Ishikawa (cell line): ENCODE data around the gene DLD.

ENCODE experiments used
- CEBPB ChIP-seq: IDR thresholded peaks from 2 replicates; pipeline ENCODE4 v1.6.1; 2012
- CREB1 ChIP-seq: IDR thresholded peaks from 2 replicates; pipeline ENCODE4 v1.6.1; 2012; ENCODE audit warnings: low read depth
- EGR1 ChIP-seq: IDR thresholded peaks from 2 replicates; pipeline ENCODE4 v1.6.1; 2012
- EP300 ChIP-seq: IDR thresholded peaks from 2 replicates; pipeline ENCODE4 v1.6.1; 2012; ENCODE audit warnings: borderline replicate concordance
- FOXM1 ChIP-seq: IDR thresholded peaks from 2 replicates; pipeline ENCODE4 v1.6.1; 2012; ENCODE audit warnings: low read depth, borderline replicate concordance
- MAX ChIP-seq: IDR thresholded peaks from 2 replicates; pipeline ENCODE4 v1.6.1; 2012
- NFIC ChIP-seq: IDR thresholded peaks from 2 replicates; pipeline ENCODE4 v1.6.1; 2012
- RAD21 ChIP-seq: IDR thresholded peaks from 2 replicates; pipeline ENCODE4 v1.6.1; 2012; ENCODE audit warnings: low read depth
- REST ChIP-seq: IDR thresholded peaks from 2 replicates; pipeline ENCODE4 v1.6.1; 2012; ENCODE audit warnings: low read depth, mild to moderate bottlenecking
- TAF1 ChIP-seq: IDR thresholded peaks from 2 replicates; pipeline ENCODE4 v1.6.1; 2012; ENCODE audit warnings: low read depth, mild to moderate bottlenecking
- TCF12 ChIP-seq: IDR thresholded peaks from 2 replicates; pipeline ENCODE4 v1.6.1; 2012; ENCODE audit warnings: low read depth
- TEAD4 ChIP-seq: IDR thresholded peaks from 2 replicates; pipeline ENCODE4 v1.6.1; 2012
- USF1 ChIP-seq: IDR thresholded peaks from 2 replicates; pipeline ENCODE4 v1.6.1; 2012
- YY1 ChIP-seq: IDR thresholded peaks from 2 replicates; pipeline ENCODE4 v1.6.1; 2012; ENCODE audit warnings: low read depth
- ZBTB7A ChIP-seq: IDR thresholded peaks from 2 replicates; pipeline ENCODE4 v1.6.1; 2012; ENCODE audit warnings: low read depth

DLD gene

DNA sequence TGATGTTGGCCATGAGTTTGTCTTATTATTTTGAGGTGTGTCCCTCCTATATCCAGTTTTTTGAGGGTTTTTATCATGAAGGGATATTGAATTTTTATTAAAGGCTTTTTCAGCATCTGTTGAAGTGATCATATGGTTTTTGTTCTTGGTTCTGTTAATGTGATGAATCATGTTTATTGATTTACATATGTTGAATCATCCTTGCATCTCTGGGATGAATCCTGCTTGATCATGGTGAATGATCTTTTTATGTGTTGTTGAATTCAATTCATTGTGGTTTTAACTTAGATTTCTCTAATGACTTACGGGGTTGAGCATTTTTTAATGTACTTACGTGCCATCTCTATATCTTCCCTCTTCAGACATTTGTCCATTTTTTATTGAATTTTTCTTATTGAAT lies 22.9 kb downstream of the DLD start:
- TF ChIP-seq ZBTB7A = no peak
- TF ChIP-seq TAF1 = no peak
- TF ChIP-seq MAX = no peak
- no peak for TF ChIP-seq FOXM1
- TF ChIP-seq TCF12 = no peak
- no peak for TF ChIP-seq NFIC
- TF ChIP-seq USF1 = no peak
- no peak for TF ChIP-seq CEBPB
- TF ChIP-seq CREB1 = no peak
- no peak for TF ChIP-seq TEAD4
- TF ChIP-seq EGR1 = no peak
- TF ChIP-seq EP300 = no peak
- no peak for TF ChIP-seq REST
- TF ChIP-seq RAD21 = no peak
- no peak for TF ChIP-seq YY1

DNA sequence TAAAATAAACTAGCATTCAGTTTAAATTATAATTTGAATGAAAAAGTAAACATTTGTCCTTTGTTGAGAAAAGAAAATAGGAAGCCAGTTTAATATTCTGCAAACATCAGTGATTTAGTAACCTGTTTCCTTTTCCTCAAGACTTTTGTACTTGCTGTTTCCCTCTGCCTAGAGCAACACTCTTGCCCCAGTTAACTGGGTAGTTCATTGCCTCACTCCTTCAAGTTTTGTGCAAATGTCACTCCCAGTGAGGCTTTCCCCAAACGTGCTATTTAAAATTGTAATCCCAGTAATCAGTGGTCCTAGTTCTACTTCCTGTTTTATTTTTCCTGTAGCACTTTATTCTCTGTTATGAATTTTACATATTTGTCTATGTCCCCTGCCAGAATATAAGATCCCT lies 23.8 kb downstream of the DLD start:
- TF ChIP-seq USF1 (no peak), TEAD4 (no peak), CEBPB (no peak), REST (no peak), TAF1 (no peak), FOXM1 (no peak)

- no peak for TF ChIP-seq NFIC
Observed at GRCh38 chr7:107915541-107915940, 24.6 kb downstream of the DLD start.

DNA sequence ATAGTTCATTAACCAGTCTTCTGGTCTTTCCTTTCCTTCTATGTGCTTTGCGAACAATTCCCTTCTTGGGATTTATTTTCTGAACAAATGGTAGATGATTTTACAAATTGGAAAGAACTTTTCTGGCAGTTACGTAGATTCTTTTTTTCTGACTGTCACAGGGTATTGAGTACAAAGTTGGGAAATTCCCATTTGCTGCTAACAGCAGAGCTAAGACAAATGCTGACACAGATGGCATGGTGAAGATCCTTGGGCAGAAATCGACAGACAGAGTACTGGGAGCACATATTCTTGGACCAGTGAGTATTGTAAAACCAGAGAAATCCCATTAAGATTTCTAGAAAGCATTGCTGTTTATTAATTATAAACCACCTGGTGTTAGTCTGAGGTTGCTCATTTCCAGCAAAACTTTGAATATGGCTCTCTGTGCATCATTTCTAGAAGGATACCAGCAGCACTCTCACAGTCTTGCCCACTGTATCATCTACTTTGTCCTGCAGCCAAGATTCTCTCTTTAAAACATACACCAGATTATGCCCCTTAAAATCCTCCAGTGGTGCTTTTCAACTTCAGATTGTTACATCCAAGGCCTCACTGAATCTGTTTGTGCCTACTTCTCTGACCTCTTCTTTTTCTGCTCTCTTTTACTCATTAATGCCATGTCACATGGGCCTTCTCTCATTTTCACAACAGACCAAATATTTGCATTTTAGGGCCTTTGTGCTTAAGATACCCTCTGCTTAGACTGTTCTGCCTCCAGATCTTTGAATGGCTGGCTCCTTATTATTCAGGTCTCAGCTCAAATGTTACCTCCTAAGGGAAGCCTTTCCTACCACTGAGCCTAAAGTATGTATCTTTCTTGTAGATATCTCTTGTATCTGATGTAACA lies 27.0 kb downstream of the DLD start:
- TF ChIP-seq CREB1 = no peak
- TF ChIP-seq TAF1 = no peak
- TF ChIP-seq MAX = no peak
- no peak for TF ChIP-seq FOXM1
- TF ChIP-seq ZBTB7A = no peak
- TF ChIP-seq REST = no peak
- TF ChIP-seq USF1 = no peak
- TF ChIP-seq EP300 = no peak
- no peak for TF ChIP-seq RAD21
- no peak for TF ChIP-seq EGR1
- TF ChIP-seq CEBPB = no peak
- TF ChIP-seq TCF12 = no peak
- no peak for TF ChIP-seq YY1
- TF ChIP-seq TEAD4 = no peak
- TF ChIP-seq NFIC = no peak
